Sigmoid colon (tissue), 4 donors: ENCODE data around the gene CDC42BPB.

Experiments
- POLR2AphosphoS5 ChIP-seq, 4 donors: sonication (generic); formaldehyde crosslinking; IDR thresholded peaks; one replicate each; pipeline ENCODE4 v1.6.1; 2017; ENCODE audit warnings: antibody characterized with exemption in 4 of 4
- TF ChIP-seq, protein P1 (sequence below), 4 experiments: fragments of 450-650 bp in 3 of 4; fragments of 200-600 bp in 1 of 4; IDR thresholded peaks; one replicate each; pipeline ENCODE4 v1.5.1; 2016 to 2019; ENCODE audit warnings: antibody characterized with exemption in 4 of 4, mild to moderate bottlenecking in 3 of 4, moderate library complexity in 2 of 4

DNA sequence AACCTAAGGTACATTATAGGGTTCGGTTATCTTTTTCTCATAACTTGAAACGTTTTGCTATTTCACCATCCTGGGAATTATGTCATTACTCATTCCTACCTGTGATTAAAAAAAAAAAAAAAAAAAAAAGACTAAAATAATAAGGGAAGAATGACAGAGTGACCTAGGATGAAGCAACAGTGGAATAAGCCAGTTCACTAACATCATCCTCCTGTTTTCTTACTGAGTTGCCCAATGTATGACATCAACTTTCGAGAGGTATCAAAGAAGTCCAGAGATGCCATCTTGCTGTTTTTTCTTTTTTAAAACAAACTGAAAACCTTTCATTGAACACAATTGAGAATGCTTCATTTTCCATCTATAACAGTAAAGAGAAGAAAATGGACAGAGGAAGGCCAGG lies 92.1 kb downstream of the CDC42BPB start:
- TF ChIP-seq, protein P1, sequence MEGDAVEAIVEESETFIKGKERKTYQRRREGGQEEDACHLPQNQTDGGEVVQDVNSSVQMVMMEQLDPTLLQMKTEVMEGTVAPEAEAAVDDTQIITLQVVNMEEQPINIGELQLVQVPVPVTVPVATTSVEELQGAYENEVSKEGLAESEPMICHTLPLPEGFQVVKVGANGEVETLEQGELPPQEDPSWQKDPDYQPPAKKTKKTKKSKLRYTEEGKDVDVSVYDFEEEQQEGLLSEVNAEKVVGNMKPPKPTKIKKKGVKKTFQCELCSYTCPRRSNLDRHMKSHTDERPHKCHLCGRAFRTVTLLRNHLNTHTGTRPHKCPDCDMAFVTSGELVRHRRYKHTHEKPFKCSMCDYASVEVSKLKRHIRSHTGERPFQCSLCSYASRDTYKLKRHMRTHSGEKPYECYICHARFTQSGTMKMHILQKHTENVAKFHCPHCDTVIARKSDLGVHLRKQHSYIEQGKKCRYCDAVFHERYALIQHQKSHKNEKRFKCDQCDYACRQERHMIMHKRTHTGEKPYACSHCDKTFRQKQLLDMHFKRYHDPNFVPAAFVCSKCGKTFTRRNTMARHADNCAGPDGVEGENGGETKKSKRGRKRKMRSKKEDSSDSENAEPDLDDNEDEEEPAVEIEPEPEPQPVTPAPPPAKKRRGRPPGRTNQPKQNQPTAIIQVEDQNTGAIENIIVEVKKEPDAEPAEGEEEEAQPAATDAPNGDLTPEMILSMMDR (IDR thresholded peaks at IDR 0.05), result no peak
- TF ChIP-seq POLR2AphosphoS5 (IDR thresholded peaks at IDR 0.05), result no peak
